GM19397 (cell line): ENCODE data around the gene FNIP1.
"Not testable (repeated sequence)": the region's sequence is repeated elsewhere in the genome, so short reads cannot be mapped to it uniquely, and the experiment has no call there.

Experiments
- ATAC-seq: cut with Tn5 transposase; IDR thresholded peaks from one replicate; pipeline ENCODE4 v1.9.1; 2021; ENCODE audit warnings: mild to moderate bottlenecking, moderate library complexity; ENCODE audit not compliant: unreplicated experiment

The FNIP1 gene

GRCh38 chr5:131610198-131611063 is 186.4 kb downstream of the FNIP1 start:
- no peak for ATAC-seq

- no peak for ATAC-seq
Observed at GRCh38 chr5:131609774-131610173, 187.0 kb downstream of the FNIP1 start.

GRCh38 chr5:131608597-131608996 is 188.2 kb downstream of the FNIP1 start:
- no peak for ATAC-seq

GRCh38 chr5:131607903-131608540 is 188.8 kb downstream of the FNIP1 start:
- ATAC-seq, result no peak

- no peak for ATAC-seq
Observed at GRCh38 chr5:131607418-131607817, 189.4 kb downstream of the FNIP1 start.

GRCh38 chr5:131605086-131605485 is 191.7 kb downstream of the FNIP1 start:
- no peak for ATAC-seq

GRCh38 chr5:131595088-131596033 is 201.5 kb downstream of the FNIP1 start:
- ATAC-seq, result no peak

GRCh38 chr5:131593921-131594320 is 202.9 kb downstream of the FNIP1 start:
- ATAC-seq, result no peak

- not testable (repeated sequence) for ATAC-seq
Observed at GRCh38 chr5:131593436-131593835, 203.4 kb downstream of the FNIP1 start.
